MM.1S (cell line): ENCODE results near the gene ZNF107.

Experiments used
- EZH2 ChIP-seq: fragments of 300-600 bp; sonication (generic); optimal IDR thresholded peaks from 2 replicates; pipeline ENCODE3; 2017; ENCODE audit warnings: low read depth, mild to moderate bottlenecking, antibody characterized with exemption, low read length, mixed read lengths
- TF ChIP-seq, protein P1 (sequence below): fragments of 300-600 bp; sonication (generic); IDR thresholded peaks from 2 replicates; pipeline ENCODE4 v1.5.1; 2016; ENCODE audit warnings: antibody characterized with exemption, low read length, mixed read lengths

DNA sequence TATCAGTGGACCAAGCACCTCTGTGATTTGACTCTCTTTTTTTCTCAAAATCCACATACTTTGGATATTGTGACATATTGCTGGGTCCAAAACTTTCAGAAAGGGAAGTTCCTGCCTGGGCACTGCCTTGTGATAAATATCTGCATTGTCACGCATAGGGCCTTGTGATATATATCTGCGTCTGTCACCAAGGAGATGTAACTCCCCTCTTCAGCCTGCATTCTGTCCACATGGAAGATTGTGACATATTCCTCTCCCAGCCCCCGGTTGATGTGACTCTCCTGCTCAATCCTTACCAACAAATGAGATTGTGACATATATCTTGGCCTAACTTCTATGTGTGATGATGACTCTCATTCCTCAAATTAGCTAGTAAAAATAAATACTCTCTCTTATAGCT lies 25.4 kb upstream of the ZNF107 start:
- no peak for TF ChIP-seq EZH2
- TF ChIP-seq, protein P1, sequence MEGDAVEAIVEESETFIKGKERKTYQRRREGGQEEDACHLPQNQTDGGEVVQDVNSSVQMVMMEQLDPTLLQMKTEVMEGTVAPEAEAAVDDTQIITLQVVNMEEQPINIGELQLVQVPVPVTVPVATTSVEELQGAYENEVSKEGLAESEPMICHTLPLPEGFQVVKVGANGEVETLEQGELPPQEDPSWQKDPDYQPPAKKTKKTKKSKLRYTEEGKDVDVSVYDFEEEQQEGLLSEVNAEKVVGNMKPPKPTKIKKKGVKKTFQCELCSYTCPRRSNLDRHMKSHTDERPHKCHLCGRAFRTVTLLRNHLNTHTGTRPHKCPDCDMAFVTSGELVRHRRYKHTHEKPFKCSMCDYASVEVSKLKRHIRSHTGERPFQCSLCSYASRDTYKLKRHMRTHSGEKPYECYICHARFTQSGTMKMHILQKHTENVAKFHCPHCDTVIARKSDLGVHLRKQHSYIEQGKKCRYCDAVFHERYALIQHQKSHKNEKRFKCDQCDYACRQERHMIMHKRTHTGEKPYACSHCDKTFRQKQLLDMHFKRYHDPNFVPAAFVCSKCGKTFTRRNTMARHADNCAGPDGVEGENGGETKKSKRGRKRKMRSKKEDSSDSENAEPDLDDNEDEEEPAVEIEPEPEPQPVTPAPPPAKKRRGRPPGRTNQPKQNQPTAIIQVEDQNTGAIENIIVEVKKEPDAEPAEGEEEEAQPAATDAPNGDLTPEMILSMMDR = no peak
